Effector memory CD4-positive, alpha-beta T cell (primary cell): ENCODE data around the gene LIN54.
"Not testable (repeated sequence)": the region's sequence is repeated elsewhere in the genome, so short reads cannot be mapped to it uniquely, and the experiment has no call there.

Source experiments
- DNase-seq, 3 donors: peaks; one replicate each; pipeline ENCODE4 v3.0.0-alpha.2; 2020
- H3K27ac ChIP-seq: 2 replicates; pipeline ENCODE4 v1.7.0; 2013; ENCODE audit warnings: mild to moderate bottlenecking, low read length, moderate library complexity; ENCODE audit not compliant: insufficient read depth, poor library complexity, severe bottlenecking
- H3K27me3 ChIP-seq: replicated peaks from 2 replicates; pipeline ENCODE4 v1.7.0; 2013; ENCODE audit warnings: mild to moderate bottlenecking, low read length; ENCODE audit not compliant: insufficient read depth, control insufficient read depth, poor library complexity, severe bottlenecking
- H3K36me3 ChIP-seq: 2 replicates; pipeline ENCODE4 v1.7.0; 2013; ENCODE audit warnings: mild to moderate bottlenecking, low read length, moderate library complexity; ENCODE audit not compliant: control insufficient read depth, insufficient read depth
- H3K4me1 ChIP-seq: 2 replicates; pipeline ENCODE4 v1.7.0; 2013; ENCODE audit warnings: low read length, mild to moderate bottlenecking; ENCODE audit not compliant: control insufficient read depth, insufficient read depth, poor library complexity, severe bottlenecking
- H3K4me3 ChIP-seq: 2 replicates; pipeline ENCODE4 v1.7.0; 2013; ENCODE audit warnings: low read length, low read depth, mild to moderate bottlenecking; ENCODE audit not compliant: insufficient read depth, poor library complexity, severe bottlenecking
- H3K9me3 ChIP-seq: 2 replicates; pipeline ENCODE4 v1.7.0; 2013; ENCODE audit warnings: mild to moderate bottlenecking, low read length, moderate library complexity; ENCODE audit not compliant: control insufficient read depth

LIN54 gene

DNA sequence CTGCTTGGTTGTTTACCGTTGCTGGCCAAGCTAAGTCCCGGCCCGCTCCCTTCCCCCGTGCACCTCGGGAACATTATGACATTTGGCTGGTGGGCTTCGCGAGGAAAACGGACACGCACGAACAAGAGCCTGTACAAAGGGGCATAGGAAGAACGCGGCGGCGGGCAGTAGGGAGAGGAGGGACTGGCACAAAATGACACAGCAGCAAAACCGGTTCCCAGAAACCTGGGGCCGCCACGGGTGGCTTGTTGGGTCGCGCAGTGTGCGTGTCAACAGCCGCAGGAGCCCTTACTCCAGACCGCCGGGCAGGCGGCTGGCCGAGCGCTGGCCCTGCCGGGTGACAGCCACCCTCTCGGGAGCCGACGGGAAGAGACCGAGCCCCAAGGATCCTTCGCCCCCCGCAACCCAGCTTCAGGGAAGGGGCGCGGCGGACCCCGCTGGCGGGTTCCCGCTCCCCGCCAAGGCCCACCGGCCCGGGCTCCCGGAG is 1.6 kb upstream of the LIN54 start:
- DNase-seq, result peak in 1 of 3 donors; percentile 5
- H3K4me1 ChIP-seq, result peaks cover 22% of the 10 kb centered on the region
- H3K27me3 ChIP-seq, result no peaks in the 10 kb centered on the region
- no peaks in the 10 kb centered on the region for H3K9me3 ChIP-seq
- peak overlapping the region; percentile 76 for H3K4me3 ChIP-seq
- no peaks in the 10 kb centered on the region for H3K36me3 ChIP-seq
- peak overlapping the region; percentile 58 for H3K27ac ChIP-seq

DNA sequence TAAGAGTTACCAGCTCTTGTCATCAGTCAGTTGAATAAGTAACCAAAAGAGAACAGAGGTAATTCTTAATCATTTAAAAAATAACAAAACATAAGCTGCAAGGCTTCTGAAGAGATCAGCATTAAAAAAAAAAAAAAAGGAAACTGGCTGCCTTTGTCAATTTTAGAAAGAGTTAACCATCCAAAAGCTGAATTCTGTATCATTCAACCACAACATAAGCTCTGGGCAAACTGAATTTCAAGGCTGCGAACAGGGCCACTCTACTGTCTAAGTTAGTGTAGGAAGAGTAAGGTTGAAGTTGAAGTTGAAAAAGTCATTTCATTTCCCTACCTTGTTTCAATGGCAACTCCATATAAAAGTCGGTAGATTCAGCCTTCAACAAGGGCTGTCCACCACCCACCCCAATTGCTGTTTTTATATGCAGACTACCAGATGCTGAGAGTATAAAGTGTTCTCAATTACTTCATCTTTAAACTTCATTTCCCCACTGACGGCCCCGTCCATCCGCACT is 1.1 kb upstream of the LIN54 start:
- Histone ChIP-seq H3K4me1 (peaks cover 22% of the 10 kb centered on the region), H3K4me3 (peak overlapping the region; percentile 96), H3K9me3 (no peaks in the 10 kb centered on the region), H3K36me3 (no peaks in the 10 kb centered on the region), H3K27me3 (no peaks in the 10 kb centered on the region), H3K27ac (peak overlapping the region; percentile 58)
- no peak for DNase-seq

DNA sequence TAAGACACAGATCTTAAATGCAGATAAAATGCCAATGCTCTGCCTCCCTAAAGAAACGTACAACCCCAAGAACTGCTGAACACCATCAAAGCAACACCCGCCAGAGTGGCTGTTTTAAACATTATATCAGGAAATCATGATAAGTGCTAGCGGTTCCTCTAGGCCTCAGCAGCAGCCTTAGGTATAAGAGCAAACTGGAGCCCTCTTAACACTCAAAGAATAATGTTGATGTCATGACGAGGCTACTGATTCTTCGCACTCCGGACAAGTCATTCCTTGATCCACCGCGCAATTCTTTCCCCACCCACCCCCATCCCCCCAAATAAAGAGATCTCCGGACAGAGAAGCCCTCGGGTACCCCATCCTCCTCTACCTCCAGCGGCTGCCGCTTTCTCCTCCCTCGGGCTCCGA is 507 bp downstream of the LIN54 start:
- H3K36me3 ChIP-seq, result no peaks in the 10 kb centered on the region
- no peaks in the 10 kb centered on the region for H3K9me3 ChIP-seq
- no peak for DNase-seq
- peak overlapping the region; percentile 87 for H3K27ac ChIP-seq
- H3K27me3 ChIP-seq, result no peaks in the 10 kb centered on the region
- H3K4me3 ChIP-seq, result peak overlapping the region; percentile 96
- H3K4me1 ChIP-seq, result peaks cover 22% of the 10 kb centered on the region

DNA sequence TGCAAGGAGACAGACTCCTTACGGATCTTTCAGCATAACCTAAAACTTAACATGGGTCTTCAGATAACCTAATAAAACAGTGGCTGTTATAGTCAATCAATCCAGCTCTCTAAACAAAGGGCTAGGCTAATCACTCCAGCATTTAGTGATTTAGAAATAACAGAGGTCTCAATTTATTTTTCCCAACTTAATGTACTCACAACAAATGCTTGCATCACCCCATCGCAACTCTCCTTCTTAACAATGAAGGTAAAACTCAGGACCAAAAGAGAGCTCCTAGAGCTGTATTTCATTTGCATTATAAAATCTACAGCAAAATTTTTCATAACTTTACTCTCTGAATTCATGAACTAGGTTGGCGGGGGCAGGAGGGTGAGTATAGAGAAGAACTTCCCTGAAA is 1.1 kb downstream of the LIN54 start:
- Histone ChIP-seq H3K27me3 (no peaks in the 10 kb centered on the region), H3K36me3 (no peaks in the 10 kb centered on the region), H3K27ac (peak overlapping the region; percentile 87), H3K9me3 (no peaks in the 10 kb centered on the region), H3K4me3 (peak overlapping the region; percentile 96), H3K4me1 (peaks cover 22% of the 10 kb centered on the region)
- no peak for DNase-seq

DNA sequence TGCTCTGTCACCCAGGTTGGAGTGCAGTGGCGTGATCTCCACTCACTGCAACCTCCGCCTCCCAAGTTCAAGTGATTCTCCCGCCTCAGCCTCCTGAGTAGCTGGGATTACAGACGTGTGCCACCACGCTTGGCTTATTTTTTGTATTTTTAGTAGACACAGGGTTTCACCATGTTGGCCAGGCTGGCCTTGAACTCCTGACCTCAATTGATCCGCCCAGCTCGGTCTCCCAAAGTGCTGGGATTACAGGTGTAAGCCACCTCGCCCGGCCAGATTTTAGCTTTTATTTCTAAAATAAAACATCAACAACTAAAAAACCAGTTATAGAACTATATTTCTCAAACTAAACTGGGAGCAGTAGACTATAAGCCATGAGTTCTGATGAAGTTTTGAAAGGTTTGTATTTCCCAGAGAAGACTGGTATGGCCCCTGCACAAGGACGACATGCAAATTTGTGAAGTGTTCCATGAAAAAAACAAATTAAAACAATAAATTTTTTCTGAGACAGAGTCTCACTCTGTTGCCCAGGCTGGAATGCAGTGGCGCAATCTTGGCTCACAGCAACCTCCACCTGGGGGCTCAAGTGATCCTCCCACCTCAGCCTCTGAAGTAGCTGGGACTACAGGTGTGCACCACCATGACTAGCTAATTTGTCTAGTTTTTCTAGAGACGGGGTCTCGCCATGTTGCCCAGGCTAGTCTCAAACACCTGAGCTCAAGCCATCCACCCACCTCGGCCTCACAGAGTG is 7.4 kb downstream of the LIN54 start:
- not testable (repeated sequence) for DNase-seq, H3K27me3 ChIP-seq, H3K4me3 ChIP-seq, H3K4me1 ChIP-seq, H3K27ac ChIP-seq, H3K9me3 ChIP-seq, H3K36me3 ChIP-seq

DNA sequence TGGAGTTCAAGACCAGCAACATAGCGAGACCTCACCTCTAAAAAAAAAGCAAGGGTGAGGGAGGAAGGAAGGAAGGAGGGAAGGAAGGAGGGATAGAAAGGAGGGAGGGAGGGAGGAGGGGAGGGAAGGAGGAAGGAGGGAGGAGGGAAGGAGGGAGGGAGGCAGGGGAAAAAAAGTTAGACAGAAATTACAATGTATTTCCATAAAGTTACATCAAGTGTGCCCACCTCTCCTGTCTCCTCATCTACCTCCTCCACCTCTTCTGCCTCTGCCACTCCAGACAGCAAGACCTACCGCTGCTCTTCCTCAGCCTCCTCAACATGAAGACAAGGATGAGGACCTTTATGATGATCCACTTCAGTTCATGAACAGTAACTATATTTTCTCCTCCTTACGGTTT is 8.3 kb downstream of the LIN54 start:
- no peaks in the 10 kb centered on the region for H3K9me3 ChIP-seq
- no peaks in the 10 kb centered on the region for H3K4me1 ChIP-seq
- no peak for DNase-seq
- no peak overlapping the region for H3K27ac ChIP-seq
- no peaks in the 10 kb centered on the region for H3K27me3 ChIP-seq
- H3K36me3 ChIP-seq, result no peaks in the 10 kb centered on the region
- H3K4me3 ChIP-seq, result no peak overlapping the region

DNA sequence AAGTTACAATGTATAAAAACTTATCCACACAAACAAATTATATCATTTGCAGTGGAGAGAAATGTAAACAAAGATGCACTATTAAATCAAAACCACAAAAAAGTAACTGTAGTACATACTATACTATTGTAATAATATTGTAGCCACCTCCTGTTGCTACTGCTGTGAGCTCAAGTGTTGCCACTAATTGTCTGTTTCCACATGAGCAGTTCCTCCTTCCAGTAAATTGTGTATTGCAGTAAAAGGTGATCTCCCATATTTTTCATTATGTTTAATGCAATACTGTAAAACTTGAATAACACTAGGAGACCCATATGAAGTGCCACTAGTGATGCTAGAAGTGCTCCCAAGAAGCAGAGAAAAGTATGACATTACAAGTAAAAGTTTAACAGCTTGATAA is 11.7 kb downstream of the LIN54 start:
- Histone ChIP-seq H3K4me3 (no peak overlapping the region), H3K4me1 (no peaks in the 10 kb centered on the region), H3K27ac (no peak overlapping the region), H3K9me3 (no peaks in the 10 kb centered on the region), H3K36me3 (no peaks in the 10 kb centered on the region), H3K27me3 (no peaks in the 10 kb centered on the region)
- no peak for DNase-seq

DNA sequence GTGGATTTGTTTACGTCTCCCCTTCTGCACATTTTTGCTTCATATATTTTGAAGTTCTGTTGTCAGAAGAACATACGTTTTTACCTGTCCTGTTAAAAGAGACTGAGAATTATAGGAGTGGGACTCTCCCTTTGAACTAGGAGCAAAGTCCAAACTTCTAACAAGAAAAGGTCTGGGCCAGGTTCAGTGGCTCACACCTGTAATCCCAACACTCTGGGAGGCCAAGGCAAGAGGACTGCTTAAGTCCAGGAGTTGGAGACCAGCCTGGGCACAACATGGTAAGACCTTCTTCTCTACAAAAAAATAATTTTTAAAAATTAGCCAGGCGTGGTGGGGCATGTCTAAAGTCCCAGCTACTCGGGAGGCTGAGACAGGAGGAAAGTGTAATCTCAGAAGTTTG is 15.8 kb downstream of the LIN54 start:
- H3K4me1 ChIP-seq, result no peaks in the 10 kb centered on the region
- no peaks in the 10 kb centered on the region for H3K27me3 ChIP-seq
- DNase-seq, result no peak
- H3K4me3 ChIP-seq, result no peak overlapping the region
- H3K36me3 ChIP-seq, result no peaks in the 10 kb centered on the region
- no peak overlapping the region for H3K27ac ChIP-seq
- H3K9me3 ChIP-seq, result no peaks in the 10 kb centered on the region

DNA sequence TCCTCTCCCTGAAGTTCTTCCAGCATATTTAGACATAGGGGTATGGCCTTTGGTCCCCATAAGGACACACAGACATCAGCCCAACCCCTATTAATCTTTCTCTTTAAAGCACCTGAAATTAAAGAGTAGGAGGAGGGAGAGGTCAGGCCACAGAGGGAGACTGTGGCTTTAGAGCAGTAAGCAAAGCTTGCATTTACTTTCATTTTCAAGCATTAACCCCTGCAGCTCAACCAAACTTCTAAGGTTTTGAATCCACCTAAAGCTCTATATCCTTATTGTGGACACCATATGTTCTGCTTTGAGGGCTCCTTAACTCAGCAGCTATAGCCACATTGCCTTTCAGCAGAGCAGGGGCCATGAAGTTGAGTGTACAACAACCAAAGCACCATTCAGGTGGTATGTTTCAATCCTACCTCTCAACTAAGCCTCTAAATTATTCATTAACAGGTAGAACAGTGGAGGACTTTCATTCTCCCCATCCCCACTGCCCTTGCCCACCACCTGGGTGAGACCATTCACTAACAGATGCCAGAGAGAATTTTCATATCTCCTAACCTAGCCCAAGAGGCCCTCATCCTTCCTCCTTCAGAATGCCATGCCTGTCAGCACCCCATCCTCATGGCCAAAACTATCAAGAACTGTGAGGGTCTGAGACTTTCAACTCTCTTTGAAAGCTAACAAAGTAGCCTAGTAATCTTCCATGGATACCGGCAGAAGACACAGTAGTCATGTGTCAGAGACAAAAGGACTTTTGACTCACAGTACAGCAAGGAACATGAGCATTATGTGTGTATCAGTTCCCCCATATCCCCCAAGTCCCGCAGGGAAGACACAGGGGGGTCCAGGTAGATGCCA is 20.8 kb downstream of the LIN54 start:
- H3K9me3 ChIP-seq, result no peaks in the 10 kb centered on the region
- no peaks in the 10 kb centered on the region for H3K4me1 ChIP-seq
- no peak for DNase-seq
- H3K27ac ChIP-seq, result no peak overlapping the region
- no peaks in the 10 kb centered on the region for H3K27me3 ChIP-seq
- H3K4me3 ChIP-seq, result no peak overlapping the region
- H3K36me3 ChIP-seq, result no peaks in the 10 kb centered on the region

DNA sequence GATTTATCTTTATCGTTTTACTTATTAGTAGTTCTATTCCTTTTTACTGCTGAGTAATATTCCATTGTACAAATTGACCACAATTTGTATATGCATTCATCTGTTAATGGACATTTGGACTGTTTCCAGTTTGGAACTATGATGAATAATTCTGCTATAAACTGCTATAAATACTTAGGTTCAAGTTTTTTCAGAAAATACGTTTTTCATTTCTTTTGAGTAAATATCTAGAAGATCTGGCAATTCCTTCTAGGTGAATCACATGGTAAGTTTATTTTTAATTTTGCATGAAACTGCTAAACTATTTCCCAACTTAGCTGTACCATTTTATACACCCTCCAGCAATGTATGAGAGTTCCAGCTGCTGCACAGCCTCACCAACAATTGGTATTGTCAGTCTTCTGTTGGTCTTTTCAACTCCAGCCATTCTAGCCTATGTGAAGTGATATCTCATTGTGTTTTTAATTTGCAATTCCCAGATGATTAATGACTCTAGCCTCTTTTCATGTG is 22.2 kb downstream of the LIN54 start:
- no peaks in the 10 kb centered on the region for H3K4me1 ChIP-seq
- no peak overlapping the region for H3K4me3 ChIP-seq
- no peaks in the 10 kb centered on the region for H3K27me3 ChIP-seq
- no peaks in the 10 kb centered on the region for H3K36me3 ChIP-seq
- DNase-seq, result no peak
- no peak overlapping the region for H3K27ac ChIP-seq
- H3K9me3 ChIP-seq, result no peaks in the 10 kb centered on the region
